Left forelimb (tissue), 1 donor: ENCODE results near the gene SAP30L.

Source experiments
- DNase-seq: peaks from one replicate; pipeline ENCODE4 v3.0.0-alpha.2; 2018; ENCODE audit warnings: low spot score

Gene SAP30L

GRCh38 chr5:154480847-154481246 lies 35.0 kb downstream of the SAP30L start:
- DNase-seq = no peak

GRCh38 chr5:154481584-154482381 lies 36.0 kb downstream of the SAP30L start:
- no peak for DNase-seq

GRCh38 chr5:154482528-154483449 lies 37.0 kb downstream of the SAP30L start:
- DNase-seq = no peak

- DNase-seq = no peak
Measured at GRCh38 chr5:154483654-154484392, 38.0 kb downstream of the SAP30L start.

GRCh38 chr5:154484393-154485095 lies 38.7 kb downstream of the SAP30L start:
- DNase-seq = no peak

GRCh38 chr5:154485096-154485491 lies 39.3 kb downstream of the SAP30L start:
- no peak for DNase-seq

- no peak for DNase-seq
Measured at GRCh38 chr5:154485850-154486426, 40.1 kb downstream of the SAP30L start.

GRCh38 chr5:154486427-154486866 lies 40.6 kb downstream of the SAP30L start:
- no peak for DNase-seq

GRCh38 chr5:154487541-154487940 lies 41.7 kb downstream of the SAP30L start:
- no peak for DNase-seq

GRCh38 chr5:154491941-154492340 lies 46.1 kb downstream of the SAP30L start:
- peak; percentile 51 for DNase-seq

GRCh38 chr5:154493274-154493673 lies 47.5 kb downstream of the SAP30L start:
- peak; percentile 20 for DNase-seq

GRCh38 chr5:154494036-154494435 lies 48.2 kb downstream of the SAP30L start:
- DNase-seq = no peak

- no peak for DNase-seq
Measured at GRCh38 chr5:154498591-154498990, 52.8 kb downstream of the SAP30L start.

GRCh38 chr5:154498994-154499393 lies 53.2 kb downstream of the SAP30L start:
- no peak for DNase-seq

GRCh38 chr5:154501566-154501965 lies 55.8 kb downstream of the SAP30L start:
- no peak for DNase-seq

- DNase-seq = no peak
Measured at GRCh38 chr5:154502180-154502579, 56.4 kb downstream of the SAP30L start.

GRCh38 chr5:154503698-154504039 lies 57.9 kb downstream of the SAP30L start:
- no peak for DNase-seq

GRCh38 chr5:154505567-154505966 lies 59.8 kb downstream of the SAP30L start:
- DNase-seq = no peak

GRCh38 chr5:154506049-154506715 lies 60.4 kb downstream of the SAP30L start:
- DNase-seq = no peak

- no peak for DNase-seq
Measured at GRCh38 chr5:154506716-154507080, 60.9 kb downstream of the SAP30L start.

GRCh38 chr5:154508114-154508513 lies 62.3 kb downstream of the SAP30L start:
- no peak for DNase-seq
